ENCODE measurements around the gene INIP.

The INIP gene

GRCh38 chr9:112757282-112757883, 39.5 kb upstream of the INIP start:
- Histone ChIP-seq H3K9me3 (ENCODE audit: severe bottlenecking) (no peaks in the 10 kb centered on the region), H3K27me3 (ENCODE audit: insufficient read depth, poor library complexity, severe bottlenecking) (no peaks in the 10 kb centered on the region), H3K27ac (ENCODE audit: poor library complexity, severe bottlenecking) (no peak overlapping the region), H3K4me1 (ENCODE audit: insufficient read depth, poor library complexity, severe bottlenecking) (peaks cover 17% of the 10 kb centered on the region), H3K4me3 (ENCODE audit: severe bottlenecking) (no peak overlapping the region), H3K36me3 (ENCODE audit: low read depth) (no peaks in the 10 kb centered on the region)
- no peak for DNase-seq (ENCODE audit: low spot score)
- TF ChIP-seq CTCF (IDR thresholded peaks at IDR 0.05; ENCODE audit: poor library complexity, severe bottlenecking) = no peak
- ATAC-seq (ENCODE audit: low read depth) = no peak

GRCh38 chr9:112755675-112756074, 37.8 kb upstream of the INIP start:
- no peak for DNase-seq (ENCODE audit: low spot score)
- no peaks in the 10 kb centered on the region for H3K36me3 ChIP-seq (ENCODE audit: low read depth)
- no peak for TF ChIP-seq CTCF (IDR thresholded peaks at IDR 0.05; ENCODE audit: poor library complexity, severe bottlenecking)
- H3K9me3 ChIP-seq (ENCODE audit: severe bottlenecking) = no peaks in the 10 kb centered on the region
- peaks cover 22% of the 10 kb centered on the region for H3K4me1 ChIP-seq (ENCODE audit: insufficient read depth, poor library complexity, severe bottlenecking)
- H3K27ac ChIP-seq (ENCODE audit: poor library complexity, severe bottlenecking) = no peak overlapping the region
- H3K4me3 ChIP-seq (ENCODE audit: severe bottlenecking) = no peak overlapping the region
- no peak for ATAC-seq (ENCODE audit: low read depth)
- no peaks in the 10 kb centered on the region for H3K27me3 ChIP-seq (ENCODE audit: insufficient read depth, poor library complexity, severe bottlenecking)

GRCh38 chr9:112755016-112755427, 37.1 kb upstream of the INIP start:
- peaks cover 24% of the 10 kb centered on the region for H3K4me1 ChIP-seq (ENCODE audit: insufficient read depth, poor library complexity, severe bottlenecking)
- H3K27ac ChIP-seq (ENCODE audit: poor library complexity, severe bottlenecking) = peak overlapping the region; percentile 35
- no peak for TF ChIP-seq CTCF (IDR thresholded peaks at IDR 0.05; ENCODE audit: poor library complexity, severe bottlenecking)
- no peak for ATAC-seq (ENCODE audit: low read depth)
- H3K27me3 ChIP-seq (ENCODE audit: insufficient read depth, poor library complexity, severe bottlenecking) = no peaks in the 10 kb centered on the region
- no peak for DNase-seq (ENCODE audit: low spot score)
- no peak overlapping the region for H3K4me3 ChIP-seq (ENCODE audit: severe bottlenecking)
- no peaks in the 10 kb centered on the region for H3K36me3 ChIP-seq (ENCODE audit: low read depth)
- no peaks in the 10 kb centered on the region for H3K9me3 ChIP-seq (ENCODE audit: severe bottlenecking)

- DNase-seq (ENCODE audit: low spot score) (no peak), ATAC-seq (ENCODE audit: low read depth) (peak; percentile 33; the same call in 2 of the 3 replicates)
- Histone ChIP-seq H3K9me3 (ENCODE audit: severe bottlenecking) (no peaks in the 10 kb centered on the region), H3K27ac (ENCODE audit: poor library complexity, severe bottlenecking) (peak overlapping the region; percentile 35), H3K4me3 (ENCODE audit: severe bottlenecking) (no peak overlapping the region), H3K36me3 (ENCODE audit: low read depth) (no peaks in the 10 kb centered on the region), H3K27me3 (ENCODE audit: insufficient read depth, poor library complexity, severe bottlenecking) (no peaks in the 10 kb centered on the region), H3K4me1 (ENCODE audit: insufficient read depth, poor library complexity, severe bottlenecking) (peaks cover 28% of the 10 kb centered on the region)
- TF ChIP-seq CTCF (IDR thresholded peaks at IDR 0.05; ENCODE audit: poor library complexity, severe bottlenecking) = no peak
These were observed 36.7 kb upstream of the INIP start for GRCh38 chr9:112754578-112754977.

- Histone ChIP-seq H3K4me3 (ENCODE audit: severe bottlenecking) (no peak overlapping the region), H3K9me3 (ENCODE audit: severe bottlenecking) (no peaks in the 10 kb centered on the region), H3K27ac (ENCODE audit: poor library complexity, severe bottlenecking) (peak overlapping the region; percentile 35), H3K36me3 (ENCODE audit: low read depth) (no peaks in the 10 kb centered on the region), H3K4me1 (ENCODE audit: insufficient read depth, poor library complexity, severe bottlenecking) (peaks cover 32% of the 10 kb centered on the region), H3K27me3 (ENCODE audit: insufficient read depth, poor library complexity, severe bottlenecking) (no peaks in the 10 kb centered on the region)
- DNase-seq (ENCODE audit: low spot score) (no peak), ATAC-seq (ENCODE audit: low read depth) (peak; percentile 63)
- TF ChIP-seq CTCF (IDR thresholded peaks at IDR 0.05; ENCODE audit: poor library complexity, severe bottlenecking) = no peak
These were observed 35.8 kb upstream of the INIP start for GRCh38 chr9:112753725-112754124.

All from RWPE2 (cell line).